RWPE1 (cell line): ENCODE measurements around the gene VEGFD.

ENCODE experiments used
- CTCF ChIA-PET: fragments of 350-600 bp; sonication (Branson Sonifier 250); formaldehyde crosslinking; extraction: SDS; loops from one replicate; lab custom pipeline; 2021; lab: Yijun Ruan, JAX
- POLR2A ChIA-PET: fragments of 400-600 bp; formaldehyde crosslinking; extraction: SDS; loops from one replicate; lab custom pipeline; 2020; ENCODE audit warnings: antibody characterized with exemption; ENCODE audit not compliant: low non-redundant PET; lab: Yijun Ruan, JAX
- DNase-seq: peaks from one replicate; pipeline ENCODE4 v3.0.0; 2012; ENCODE audit warnings: low spot score
- H3K27ac ChIP-seq: fragments of 450-650 bp; 2 replicates; pipeline ENCODE4 v1.5.1; 2017
- CTCF ChIP-seq: fragments of 450-650 bp; conservative IDR thresholded peaks from 2 replicates; pipeline ENCODE4 v1.5.1; 2017; ENCODE audit warnings: low read depth, mild to moderate bottlenecking

Gene VEGFD

DNA sequence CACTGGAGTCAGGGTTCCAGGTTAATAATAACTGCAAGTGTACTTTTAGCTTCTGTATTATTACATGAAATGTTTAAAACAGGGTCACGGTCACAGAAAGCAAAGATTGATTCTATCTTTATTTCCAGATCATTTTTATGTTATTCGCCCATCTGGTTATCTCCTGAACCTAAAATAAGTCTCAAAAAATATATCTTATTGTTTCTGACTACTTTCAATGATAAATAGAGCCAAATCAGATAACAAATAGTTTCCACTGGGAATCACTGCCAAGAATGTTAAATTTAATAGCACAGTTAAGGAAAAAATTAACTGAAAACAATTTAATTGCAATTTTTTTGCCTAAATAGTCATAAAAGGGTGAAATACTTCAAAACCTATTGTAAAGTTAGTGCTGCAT lies 17.2 kb upstream of the VEGFD start:
- POLR2A ChIA-PET, result no interaction called here
- TF ChIP-seq CTCF, result no peak
- CTCF ChIA-PET, result no interaction called here
- no peak for DNase-seq
- no peak overlapping the region for H3K27ac ChIP-seq

GRCh38 chrX:15399962-15400391 lies 15.8 kb upstream of the VEGFD start:
- H3K27ac ChIP-seq, result no peak overlapping the region
- TF ChIP-seq CTCF, result no peak
- CTCF ChIA-PET, result no interaction called here
- POLR2A ChIA-PET, result no interaction called here
- no peak for DNase-seq

- CTCF ChIA-PET, result no interaction called here
Observed at GRCh38 chrX:15398874-15399273, 14.7 kb upstream of the VEGFD start.

DNA sequence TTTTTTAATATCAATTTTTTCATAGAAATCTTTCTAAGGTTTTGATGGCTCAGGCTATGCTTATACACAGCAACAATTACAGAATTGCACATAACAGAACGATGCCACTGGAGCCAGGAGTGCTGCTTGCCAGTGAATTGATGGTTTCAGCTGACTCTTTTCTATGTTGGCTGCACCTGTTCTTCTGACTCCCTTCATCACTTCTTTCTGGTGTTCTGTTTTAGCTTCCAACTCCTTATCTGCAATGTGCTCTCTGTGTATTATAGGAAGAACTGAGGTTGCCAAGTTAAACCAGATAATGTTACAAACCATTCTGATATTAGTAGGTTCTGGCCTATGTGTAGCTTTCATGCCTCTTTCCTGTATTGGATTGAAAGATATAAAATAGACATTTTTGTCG lies 11.6 kb upstream of the VEGFD start:
- CTCF ChIA-PET, result no interaction called here
- no peak overlapping the region for H3K27ac ChIP-seq
- no peak for DNase-seq
- no peak for TF ChIP-seq CTCF
- POLR2A ChIA-PET, result no interaction called here

More at GRCh38 chrX:15398874-15399273, 14.7 kb upstream of the VEGFD start:
- POLR2A ChIA-PET, result no interaction called here
- no peak for TF ChIP-seq CTCF
- no peak for DNase-seq
- H3K27ac ChIP-seq, result no peak overlapping the region

- TF ChIP-seq CTCF, result no peak
- CTCF ChIA-PET, result no interaction called here
- no peak for DNase-seq
- H3K27ac ChIP-seq, result no peak overlapping the region
- POLR2A ChIA-PET, result no interaction called here
Observed at GRCh38 chrX:15391850-15392249, 7.6 kb upstream of the VEGFD start.

- TF ChIP-seq CTCF, result no peak
- ChIA-PET POLR2A (no interaction called here), CTCF (interaction anchor here (0.6 kb wide), 2 partner anchors 33 to 393 kb away, joined by 3 to 4 read pairs; no protein-coding TSS in a partner anchor)
- H3K27ac ChIP-seq, result no peak overlapping the region
- no peak for DNase-seq
Observed at GRCh38 chrX:15382813-15383212, 1.4 kb downstream of the VEGFD start.

DNA sequence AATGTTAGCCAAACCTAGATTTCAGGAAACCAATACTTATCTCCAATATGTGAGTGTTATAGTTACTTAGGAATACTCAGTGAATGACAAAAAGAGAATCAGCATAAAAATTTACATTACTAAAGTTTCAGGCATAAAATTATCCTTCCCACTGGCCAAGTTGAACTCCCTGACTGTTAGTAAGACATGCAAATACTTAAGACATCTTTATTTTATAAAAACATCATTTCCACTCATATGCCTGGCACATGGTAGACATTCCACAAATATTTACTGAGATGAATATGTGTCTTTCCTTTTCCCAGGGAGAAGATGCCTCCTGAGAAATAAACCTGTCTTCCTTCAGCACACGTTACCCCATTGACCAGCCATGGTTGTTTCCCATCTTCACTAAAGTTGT lies 7.3 kb downstream of the VEGFD start:
- no peak overlapping the region for H3K27ac ChIP-seq
- no peak for TF ChIP-seq CTCF
- POLR2A ChIA-PET, result no interaction called here
- no peak for DNase-seq
- CTCF ChIA-PET, result no interaction called here
